ENCODE results near the gene RETSAT. TPM values are rescaled to one million over a fixed set of nuclear protein-coding genes. Genes with fewer than 3 reads are reported as not detected.

Gene RETSAT
- total and polyA plus RNA-seq, 2 of the 13 experiments (the other 11 are each of a cell fraction or from before 2014, with no cell fraction given), result 46.7 to 61.0 TPM

DNA sequence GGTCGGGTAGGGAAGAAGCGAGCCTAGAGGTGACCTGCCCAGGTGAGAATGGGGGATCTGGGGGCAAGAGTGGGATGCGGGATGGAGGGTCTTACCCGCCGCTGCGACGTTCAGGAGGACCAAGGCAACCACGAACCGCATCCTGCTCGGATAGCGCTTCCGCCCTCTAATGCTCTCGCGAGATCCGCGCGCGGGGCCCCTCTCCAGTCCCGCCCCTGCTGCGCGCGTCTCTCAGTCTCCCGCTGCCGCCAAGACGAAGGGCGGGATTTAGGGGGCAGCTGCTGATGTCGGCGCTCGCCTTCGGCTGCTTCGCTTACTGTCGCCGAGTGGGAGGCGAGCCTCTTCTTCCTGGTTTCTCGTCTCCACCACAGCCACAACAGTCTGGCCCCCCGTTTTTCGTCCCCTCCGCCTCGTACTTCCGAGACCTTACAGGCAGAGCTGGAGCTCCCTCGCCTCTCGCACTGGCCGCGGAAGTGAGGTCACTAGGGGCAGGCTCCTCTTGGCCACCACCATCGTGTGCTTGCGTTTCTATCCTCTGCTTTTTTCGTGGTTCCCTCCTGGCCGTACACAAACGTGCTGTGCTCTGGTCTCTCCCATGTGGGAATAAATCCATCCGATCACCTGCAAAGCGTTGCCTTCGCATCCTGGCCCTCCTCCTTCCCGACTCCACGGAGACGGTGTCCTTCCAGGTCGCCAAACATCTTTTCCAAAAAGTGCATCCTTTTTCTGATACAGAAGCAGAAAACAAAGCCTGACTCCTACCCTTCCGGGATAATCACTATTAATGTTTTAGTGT lies 26.3 kb downstream of the RETSAT start, which contains the start of gene TGOLN2 (continued):
- TF ChIP-seq, protein P1, sequence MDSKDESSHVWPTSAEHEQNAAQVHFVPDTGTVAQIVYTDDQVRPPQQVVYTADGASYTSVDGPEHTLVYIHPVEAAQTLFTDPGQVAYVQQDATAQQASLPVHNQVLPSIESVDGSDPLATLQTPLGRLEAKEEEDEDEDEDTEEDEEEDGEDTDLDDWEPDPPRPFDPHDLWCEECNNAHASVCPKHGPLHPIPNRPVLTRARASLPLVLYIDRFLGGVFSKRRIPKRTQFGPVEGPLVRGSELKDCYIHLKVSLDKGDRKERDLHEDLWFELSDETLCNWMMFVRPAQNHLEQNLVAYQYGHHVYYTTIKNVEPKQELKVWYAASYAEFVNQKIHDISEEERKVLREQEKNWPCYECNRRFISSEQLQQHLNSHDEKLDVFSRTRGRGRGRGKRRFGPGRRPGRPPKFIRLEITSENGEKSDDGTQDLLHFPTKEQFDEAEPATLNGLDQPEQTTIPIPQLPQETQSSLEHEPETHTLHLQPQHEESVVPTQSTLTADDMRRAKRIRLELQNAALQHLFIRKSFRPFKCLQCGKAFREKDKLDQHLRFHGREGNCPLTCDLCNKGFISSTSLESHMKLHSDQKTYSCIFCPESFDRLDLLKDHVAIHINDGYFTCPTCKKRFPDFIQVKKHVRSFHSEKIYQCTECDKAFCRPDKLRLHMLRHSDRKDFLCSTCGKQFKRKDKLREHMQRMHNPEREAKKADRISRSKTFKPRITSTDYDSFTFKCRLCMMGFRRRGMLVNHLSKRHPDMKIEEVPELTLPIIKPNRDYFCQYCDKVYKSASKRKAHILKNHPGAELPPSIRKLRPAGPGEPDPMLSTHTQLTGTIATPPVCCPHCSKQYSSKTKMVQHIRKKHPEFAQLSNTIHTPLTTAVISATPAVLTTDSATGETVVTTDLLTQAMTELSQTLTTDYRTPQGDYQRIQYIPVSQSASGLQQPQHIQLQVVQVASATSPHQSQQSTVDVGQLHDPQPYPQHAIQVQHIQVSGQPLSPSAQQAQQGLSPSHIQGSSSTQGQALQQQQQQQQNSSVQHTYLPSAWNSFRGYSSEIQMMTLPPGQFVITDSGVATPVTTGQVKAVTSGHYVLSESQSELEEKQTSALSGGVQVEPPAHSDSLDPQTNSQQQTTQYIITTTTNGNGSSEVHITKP (CRISPR knock-in tag; IDR thresholded peaks at IDR 0.05; ENCODE audit: low read depth), result peak; percentile 80
- peak; percentile 97 for TF ChIP-seq HOXA3 (CRISPR knock-in tag; IDR thresholded peaks at IDR 0.05)
- TF ChIP-seq, protein P2, sequence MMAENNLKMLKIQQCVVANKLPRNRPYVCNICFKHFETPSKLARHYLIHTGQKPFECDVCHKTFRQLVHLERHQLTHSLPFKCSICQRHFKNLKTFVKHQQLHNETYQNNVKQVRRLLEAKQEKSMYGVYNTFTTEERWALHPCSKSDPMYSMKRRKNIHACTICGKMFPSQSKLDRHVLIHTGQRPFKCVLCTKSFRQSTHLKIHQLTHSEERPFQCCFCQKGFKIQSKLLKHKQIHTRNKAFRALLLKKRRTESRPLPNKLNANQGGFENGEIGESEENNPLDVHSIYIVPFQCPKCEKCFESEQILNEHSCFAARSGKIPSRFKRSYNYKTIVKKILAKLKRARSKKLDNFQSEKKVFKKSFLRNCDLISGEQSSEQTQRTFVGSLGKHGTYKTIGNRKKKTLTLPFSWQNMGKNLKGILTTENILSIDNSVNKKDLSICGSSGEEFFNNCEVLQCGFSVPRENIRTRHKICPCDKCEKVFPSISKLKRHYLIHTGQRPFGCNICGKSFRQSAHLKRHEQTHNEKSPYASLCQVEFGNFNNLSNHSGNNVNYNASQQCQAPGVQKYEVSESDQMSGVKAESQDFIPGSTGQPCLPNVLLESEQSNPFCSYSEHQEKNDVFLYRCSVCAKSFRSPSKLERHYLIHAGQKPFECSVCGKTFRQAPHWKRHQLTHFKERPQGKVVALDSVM (CRISPR knock-in tag; IDR thresholded peaks at IDR 0.05), result peak; percentile 62
- TF ChIP-seq, protein P3, sequence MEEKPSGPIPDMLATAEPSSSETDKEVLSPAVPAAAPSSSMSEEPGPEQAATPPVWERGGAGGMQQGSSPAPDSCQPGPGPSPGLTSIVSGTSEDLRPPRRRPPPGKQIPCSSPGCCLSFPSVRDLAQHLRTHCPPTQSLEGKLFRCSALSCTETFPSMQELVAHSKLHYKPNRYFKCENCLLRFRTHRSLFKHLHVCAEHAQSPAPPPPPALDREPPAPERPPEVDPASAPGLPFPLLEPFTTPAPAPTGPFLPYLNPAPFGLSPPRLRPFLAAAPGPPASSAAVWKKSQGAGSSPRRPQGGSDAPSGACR (CRISPR knock-in tag; IDR thresholded peaks at IDR 0.05), result peak; percentile 71; the same call in 1 of the 2 replicates
- TF ChIP-seq HOXD1 (CRISPR knock-in tag; IDR thresholded peaks at IDR 0.05), result peak; percentile 95
- TF ChIP-seq, protein P4, sequence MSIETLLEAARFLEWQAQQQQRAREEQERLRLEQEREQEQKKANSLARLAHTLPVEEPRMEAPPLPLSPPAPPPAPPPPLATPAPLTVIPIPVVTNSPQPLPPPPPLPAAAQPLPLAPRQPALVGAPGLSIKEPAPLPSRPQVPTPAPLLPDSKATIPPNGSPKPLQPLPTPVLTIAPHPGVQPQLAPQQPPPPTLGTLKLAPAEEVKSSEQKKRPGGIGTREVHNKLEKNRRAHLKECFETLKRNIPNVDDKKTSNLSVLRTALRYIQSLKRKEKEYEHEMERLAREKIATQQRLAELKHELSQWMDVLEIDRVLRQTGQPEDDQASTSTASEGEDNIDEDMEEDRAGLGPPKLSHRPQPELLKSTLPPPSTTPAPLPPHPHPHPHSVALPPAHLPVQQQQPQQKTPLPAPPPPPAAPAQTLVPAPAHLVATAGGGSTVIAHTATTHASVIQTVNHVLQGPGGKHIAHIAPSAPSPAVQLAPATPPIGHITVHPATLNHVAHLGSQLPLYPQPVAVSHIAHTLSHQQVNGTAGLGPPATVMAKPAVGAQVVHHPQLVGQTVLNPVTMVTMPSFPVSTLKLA (IDR thresholded peaks at IDR 0.05), result no peak
- no peak for TF ChIP-seq TAF15 (IDR thresholded peaks at IDR 0.05; ENCODE audit: low read depth, low read length, poor library complexity, severe bottlenecking)
- peak; percentile 93 for TF ChIP-seq ZNF329 (CRISPR knock-in tag; IDR thresholded peaks at IDR 0.05; ENCODE audit: low read depth)
- TF ChIP-seq ZNF563 (CRISPR knock-in tag; IDR thresholded peaks at IDR 0.05), result peak; percentile 96
- TF ChIP-seq ZNF616 (CRISPR knock-in tag; IDR thresholded peaks at IDR 0.05; ENCODE audit: low read depth), result 0 out of 2 replicates have a peak, but pooled peaks have one; percentile 82
- peak; percentile 95; the same call in 1 of the 2 replicates for TF ChIP-seq ZNF550 (CRISPR knock-in tag; IDR thresholded peaks at IDR 0.05; ENCODE audit: borderline replicate concordance)
- TF ChIP-seq, protein P5, sequence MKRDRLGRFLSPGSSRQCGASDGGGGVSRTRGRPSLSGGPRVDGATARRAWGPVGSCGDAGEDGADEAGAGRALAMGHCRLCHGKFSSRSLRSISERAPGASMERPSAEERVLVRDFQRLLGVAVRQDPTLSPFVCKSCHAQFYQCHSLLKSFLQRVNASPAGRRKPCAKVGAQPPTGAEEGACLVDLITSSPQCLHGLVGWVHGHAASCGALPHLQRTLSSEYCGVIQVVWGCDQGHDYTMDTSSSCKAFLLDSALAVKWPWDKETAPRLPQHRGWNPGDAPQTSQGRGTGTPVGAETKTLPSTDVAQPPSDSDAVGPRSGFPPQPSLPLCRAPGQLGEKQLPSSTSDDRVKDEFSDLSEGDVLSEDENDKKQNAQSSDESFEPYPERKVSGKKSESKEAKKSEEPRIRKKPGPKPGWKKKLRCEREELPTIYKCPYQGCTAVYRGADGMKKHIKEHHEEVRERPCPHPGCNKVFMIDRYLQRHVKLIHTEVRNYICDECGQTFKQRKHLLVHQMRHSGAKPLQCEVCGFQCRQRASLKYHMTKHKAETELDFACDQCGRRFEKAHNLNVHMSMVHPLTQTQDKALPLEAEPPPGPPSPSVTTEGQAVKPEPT (CRISPR knock-in tag; IDR thresholded peaks at IDR 0.05; ENCODE audit: low read depth), result peak; percentile 86
- peak; percentile 91 for TF ChIP-seq ZNF761 (CRISPR knock-in tag; conservative IDR thresholded peaks at IDR 0.05)
- no peak for TF ChIP-seq HOXA7 (CRISPR knock-in tag; IDR thresholded peaks at IDR 0.05)
- TF ChIP-seq TEAD2 (CRISPR knock-in tag; IDR thresholded peaks at IDR 0.05), result peak; percentile 92
- peak; percentile 83; the same call in 1 of the 2 replicates for TF ChIP-seq ZNF124 (CRISPR knock-in tag; IDR thresholded peaks at IDR 0.05)
- peak; percentile 88 for TF ChIP-seq HDAC2 (CRISPR knock-in tag; IDR thresholded peaks at IDR 0.05)
- TF ChIP-seq FIP1L1 (IDR thresholded peaks at IDR 0.05; ENCODE audit: borderline replicate concordance, insufficient read depth, low read depth, low read length), result 0 out of 2 replicates have a peak, but pooled peaks have one; percentile 83

All from HepG2 (cell line).